ENCODE measurements around the gene SHLD2.

DNA sequence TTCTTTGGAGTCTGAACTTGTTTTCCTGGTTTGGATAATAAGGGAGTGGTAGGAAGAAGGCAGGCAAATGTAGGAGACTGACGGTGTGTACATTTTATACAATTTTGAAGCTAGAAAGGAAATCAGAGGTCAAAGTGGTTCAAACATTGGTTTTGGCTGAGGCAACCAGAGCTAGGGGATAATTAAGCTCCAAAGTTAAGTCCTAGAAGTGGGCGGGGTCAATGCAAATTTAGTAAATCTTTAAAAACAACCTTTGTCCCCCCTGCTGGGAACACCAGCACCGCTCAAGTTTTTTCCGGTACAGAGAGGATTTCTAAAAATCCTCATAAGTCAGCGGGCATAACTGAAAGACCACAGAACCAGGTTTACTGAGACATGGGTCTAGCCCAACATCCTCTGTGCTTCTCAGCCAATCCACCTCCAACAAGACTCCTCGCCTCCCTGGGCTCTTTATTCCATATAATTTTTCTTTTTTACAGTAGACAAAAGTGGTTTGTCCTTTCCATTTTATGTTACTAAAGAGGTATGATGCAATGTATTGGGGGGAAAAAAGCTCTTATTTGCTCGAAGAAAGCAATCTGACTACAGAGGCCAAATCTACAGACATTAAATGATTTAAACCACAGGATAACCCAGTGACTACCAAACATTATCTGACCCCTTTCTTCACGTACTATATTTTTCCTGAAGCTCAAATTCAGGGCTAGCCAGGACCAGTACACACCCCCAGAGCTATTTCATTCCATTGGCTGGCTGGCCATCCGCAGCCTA is 2.0 kb upstream of the SHLD2 start:
- TF ChIP-seq POLR2AphosphoS5 (IDR thresholded peaks at IDR 0.05; ENCODE audit: borderline replicate concordance, low read depth, low read length) (no peak), EZH2 (IDR thresholded peaks at IDR 0.05) (no peak), FOXP2 (optimal IDR thresholded peaks at IDR 0.05; ENCODE audit: control extremely low read depth, extremely low read length, insufficient read depth) (no peak)

Data from SK-N-MC (cell line).